ENCODE data around the gene ARID3C.

The ARID3C gene, protein sequence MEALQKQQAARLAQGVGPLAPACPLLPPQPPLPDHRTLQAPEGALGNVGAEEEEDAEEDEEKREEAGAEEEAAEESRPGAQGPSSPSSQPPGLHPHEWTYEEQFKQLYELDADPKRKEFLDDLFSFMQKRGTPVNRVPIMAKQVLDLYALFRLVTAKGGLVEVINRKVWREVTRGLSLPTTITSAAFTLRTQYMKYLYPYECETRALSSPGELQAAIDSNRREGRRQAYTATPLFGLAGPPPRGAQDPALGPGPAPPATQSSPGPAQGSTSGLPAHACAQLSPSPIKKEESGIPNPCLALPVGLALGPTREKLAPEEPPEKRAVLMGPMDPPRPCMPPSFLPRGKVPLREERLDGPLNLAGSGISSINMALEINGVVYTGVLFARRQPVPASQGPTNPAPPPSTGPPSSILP

GRCh38 chr9:34628656-34629490 is at the start of gene ARID3C:
TSS of gene ARID3C (minus strand) at chr9:34629066. CDS start at chr9:34628014, 1,052 bp downstream.
- peak; percentile 57 for DNase-seq (ENCODE audit: low spot score)

- no peak for DNase-seq (ENCODE audit: low spot score)
Measured at GRCh38 chr9:34675869-34676268, 47.0 kb upstream of the ARID3C start.

DNA sequence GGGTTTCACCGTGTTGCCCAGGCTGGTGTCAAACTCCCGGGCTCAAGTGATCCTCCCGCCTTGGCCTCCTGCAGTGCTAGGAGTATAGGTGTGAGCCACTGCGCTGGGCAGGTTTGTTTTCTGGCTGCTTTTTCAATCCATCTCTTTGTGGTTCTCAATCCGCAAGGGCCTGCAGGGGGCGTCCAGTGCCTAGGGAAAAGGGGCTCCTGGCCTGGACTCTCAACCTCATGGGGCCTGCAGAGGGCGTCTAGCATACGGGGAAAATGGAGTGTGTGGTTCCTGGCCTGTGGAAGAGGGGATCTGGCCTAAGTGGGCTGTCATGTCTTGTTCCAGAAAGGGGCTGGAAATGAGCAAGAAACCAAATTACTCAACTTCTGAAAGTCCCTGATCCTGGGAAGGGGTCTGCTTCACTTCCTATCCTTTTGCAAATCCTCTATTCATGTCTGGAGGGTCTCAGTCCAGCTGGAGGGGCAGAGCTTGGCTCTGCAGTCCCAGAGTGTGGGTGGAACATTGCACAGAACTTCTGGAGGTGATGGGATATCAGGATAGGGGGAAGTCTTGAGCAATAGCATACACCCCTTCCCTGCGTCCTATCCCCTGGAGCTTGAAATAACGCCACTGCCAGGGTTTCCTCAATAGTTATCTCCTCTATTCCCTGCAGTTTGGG is 46.3 kb upstream of the ARID3C start:
- DNase-seq (ENCODE audit: low spot score): peak; percentile 61

DNA sequence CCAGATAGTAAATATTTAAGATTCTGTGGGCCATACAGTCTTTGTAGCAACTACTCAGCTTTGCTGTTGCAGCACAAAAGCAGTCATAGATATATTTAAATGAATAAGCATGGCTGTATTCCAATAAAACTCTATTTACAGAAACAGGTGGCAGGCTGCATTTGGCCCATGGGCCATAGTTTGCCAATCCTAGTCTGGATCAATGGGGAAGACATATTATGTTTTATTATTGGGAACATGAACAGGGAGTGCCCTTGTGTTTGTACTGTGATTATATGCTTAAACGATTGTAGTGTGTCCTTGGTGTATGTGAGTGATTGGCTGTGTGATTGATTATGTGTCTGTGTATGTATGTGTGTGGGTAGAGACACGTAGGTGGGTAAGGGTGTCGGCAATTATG is 45.6 kb upstream of the ARID3C start:
- DNase-seq (ENCODE audit: low spot score): no peak

DNA sequence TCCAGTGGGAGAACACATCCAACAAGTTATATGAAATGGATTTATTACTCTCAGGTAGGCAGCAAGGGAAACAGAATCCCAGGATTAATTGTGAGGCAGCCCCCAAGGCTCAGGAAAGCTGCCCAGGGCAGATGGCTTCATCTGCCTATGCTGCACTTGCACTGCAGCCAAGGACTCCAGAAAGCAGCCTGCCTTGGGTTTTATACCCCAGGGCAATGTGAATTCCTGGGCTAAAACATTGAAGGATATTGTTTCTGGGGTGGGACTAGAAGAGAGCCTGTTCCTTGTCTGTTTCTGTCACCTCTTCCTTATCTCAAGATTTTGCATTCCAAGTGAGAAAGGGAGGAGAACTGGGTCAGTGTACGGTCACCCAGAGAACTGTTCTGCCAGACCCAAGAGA is 42.4 kb upstream of the ARID3C start:
- DNase-seq (ENCODE audit: low spot score): no peak

- no peak for DNase-seq (ENCODE audit: low spot score)
Measured at GRCh38 chr9:34669809-34670562, 41.1 kb upstream of the ARID3C start.

DNA sequence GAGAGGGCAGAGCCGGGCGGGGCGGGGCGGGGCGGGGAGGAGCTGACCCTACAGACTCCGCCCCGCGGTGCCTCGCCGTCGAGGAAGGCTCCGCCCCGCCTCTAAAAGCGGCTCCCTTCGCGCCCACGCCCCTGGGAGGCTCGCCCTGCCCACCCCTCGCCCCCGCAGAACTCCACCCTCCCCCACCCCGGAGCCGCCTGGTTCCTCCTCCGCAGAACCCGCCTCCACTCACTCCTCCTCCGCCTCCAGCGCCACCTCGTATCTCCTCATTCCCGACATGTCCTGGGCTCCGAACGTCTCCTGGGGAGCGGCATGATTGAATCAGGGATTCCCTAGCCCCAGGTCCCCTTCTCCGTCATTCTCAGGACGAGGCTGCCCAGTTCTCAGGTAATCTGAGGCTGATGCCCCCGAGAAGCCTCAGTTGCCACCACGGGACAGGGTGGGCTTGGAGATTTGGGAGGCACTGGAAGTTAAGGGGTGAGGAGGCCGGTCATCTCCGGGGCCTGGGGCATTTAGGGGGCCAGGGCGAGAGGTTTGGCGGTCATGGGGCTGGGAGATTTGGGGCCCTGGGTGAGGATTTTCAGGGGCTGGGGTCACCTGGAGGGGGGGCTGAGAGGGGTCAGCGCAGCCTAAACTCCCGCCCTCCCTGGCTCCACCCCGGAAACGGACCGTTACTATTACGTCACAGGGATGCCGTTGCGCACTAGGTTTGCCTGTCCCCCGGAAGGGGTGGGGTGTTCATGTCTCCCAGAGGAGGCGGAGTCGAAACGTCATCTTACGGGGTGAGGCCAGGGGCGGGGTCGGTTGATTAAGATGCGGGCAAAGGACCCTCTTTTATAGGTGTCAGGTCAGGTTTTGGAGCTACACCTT is 36.8 kb upstream of the ARID3C start:
- DNase-seq (ENCODE audit: low spot score): peak; percentile 75

DNA sequence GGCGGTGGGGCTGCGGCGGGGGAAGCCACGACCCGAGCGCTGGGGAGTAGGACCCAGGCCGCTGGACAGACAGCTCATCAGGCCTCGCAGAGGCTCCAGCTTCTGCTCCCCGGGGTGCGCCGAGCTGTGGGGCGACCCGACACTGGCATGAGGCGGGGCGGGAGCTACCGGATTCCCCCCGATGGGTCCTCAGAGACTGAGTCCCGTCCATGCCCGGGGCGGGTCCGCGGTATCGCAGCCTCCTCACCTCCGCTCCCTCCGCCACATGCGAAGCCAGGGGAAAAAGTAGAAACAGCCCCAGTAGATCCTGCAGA is 36.2 kb upstream of the ARID3C start:
- DNase-seq (ENCODE audit: low spot score): no peak

DNA sequence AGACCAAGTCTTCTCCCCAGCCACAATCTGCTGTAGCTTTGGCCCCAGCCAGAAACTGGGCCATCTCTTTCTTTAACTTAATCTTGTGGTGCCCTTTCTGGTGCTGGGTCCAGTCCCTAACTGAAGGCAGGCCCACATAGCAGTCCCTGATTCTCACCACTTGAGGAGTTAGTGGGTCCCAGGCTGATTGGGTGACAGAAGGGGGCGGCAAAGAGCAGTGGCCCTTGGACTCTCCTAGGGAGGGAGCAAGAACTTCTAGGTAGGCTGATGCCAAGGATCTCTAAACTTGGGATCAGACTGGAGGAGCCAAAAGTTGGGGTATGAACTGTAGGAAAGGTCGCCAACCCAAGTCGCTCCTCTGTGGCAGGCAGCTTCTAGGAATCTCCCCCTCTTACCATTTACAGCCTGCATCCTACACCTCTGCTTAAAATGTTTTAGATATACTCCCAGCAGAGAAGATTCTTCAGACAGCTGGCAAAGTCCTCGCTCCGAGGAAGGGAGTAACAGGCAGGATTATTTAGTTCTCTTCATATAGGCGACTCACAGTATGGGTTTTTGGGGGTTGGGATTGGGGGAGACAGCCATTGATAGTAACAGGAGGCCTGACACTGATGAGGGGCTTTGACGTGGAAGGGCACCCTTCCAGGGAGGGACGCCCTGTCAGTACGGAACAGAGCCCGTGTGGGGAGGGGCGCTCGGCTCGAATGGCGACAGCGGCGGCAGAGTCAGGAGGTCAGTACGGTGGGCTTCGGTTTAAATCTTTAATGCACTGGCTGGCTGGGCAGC is 35.6 kb upstream of the ARID3C start:
- DNase-seq (ENCODE audit: low spot score): peak; percentile 62

DNA sequence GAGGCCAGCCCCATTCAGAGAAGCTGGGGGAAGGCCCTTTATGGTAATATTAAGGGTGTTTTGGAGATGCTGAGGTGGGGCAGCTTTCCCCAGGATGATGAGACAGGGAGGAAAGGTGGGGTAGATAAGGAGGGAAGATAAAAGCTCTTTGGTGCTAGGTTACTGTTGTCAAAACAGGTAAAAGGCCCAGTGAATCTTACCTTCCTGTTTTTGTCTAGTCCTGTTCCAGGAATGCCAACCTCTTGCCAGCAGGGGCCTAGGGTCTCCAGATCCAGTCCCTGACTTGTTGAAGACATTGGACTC is 34.4 kb upstream of the ARID3C start:
- DNase-seq (ENCODE audit: low spot score): no peak

GRCh38 chr9:34662526-34663302 is 33.8 kb upstream of the ARID3C start, which contains the start of gene CCL27:
TSS of gene CCL27 (minus strand) at chr9:34662657. CDS start at chr9:34662633, 24 bp downstream.
- no peak for DNase-seq (ENCODE audit: low spot score)

DNA sequence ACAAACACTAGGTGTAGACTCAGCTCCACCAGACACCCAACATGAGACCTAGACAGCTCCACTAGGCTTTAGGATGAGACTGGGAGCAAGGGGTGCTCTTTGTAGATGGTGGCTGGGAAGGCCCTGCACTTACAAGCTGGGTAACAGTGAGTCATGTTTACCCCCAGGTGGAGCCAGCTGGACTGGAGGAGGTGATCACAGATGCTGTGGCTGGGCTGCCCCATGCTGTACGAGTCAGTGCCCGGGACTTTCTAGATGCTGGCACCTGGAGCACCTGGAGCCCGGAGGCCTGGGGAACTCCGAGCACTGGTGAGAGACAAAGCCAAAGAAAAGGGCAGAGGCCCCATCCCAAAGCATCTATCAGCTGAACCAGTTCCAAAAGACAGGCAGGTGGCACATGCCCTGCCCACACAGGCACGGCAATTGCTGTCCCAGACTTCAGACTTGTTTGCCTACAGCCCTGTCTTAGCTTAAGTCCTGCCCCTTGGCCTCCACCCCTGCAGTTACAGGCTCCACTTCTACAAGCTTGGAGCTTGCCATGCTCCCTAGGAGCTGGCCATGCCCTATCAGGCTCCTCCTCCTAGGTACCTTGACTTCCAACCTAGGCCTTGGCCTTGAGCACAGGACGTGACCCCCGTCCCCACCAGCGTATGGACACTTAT is 30.9 kb upstream of the ARID3C start:
- no peak for DNase-seq (ENCODE audit: low spot score)

DNA sequence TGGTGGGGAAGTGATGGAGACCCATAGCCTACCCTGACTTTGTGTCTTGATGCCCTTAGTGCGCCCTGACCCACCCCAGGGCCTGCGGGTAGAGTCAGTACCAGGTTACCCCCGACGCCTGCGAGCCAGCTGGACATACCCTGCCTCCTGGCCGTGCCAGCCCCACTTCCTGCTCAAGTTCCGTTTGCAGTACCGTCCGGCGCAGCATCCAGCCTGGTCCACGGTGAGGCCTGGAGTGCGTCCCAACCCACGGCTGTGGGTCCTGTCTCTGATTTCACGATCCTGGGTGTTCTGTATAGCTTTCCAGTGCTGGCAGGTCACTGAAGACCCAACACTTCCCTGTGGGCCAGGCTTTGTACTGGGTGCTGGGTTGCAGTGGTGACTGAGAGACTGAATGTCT is 29.6 kb upstream of the ARID3C start:
- DNase-seq (ENCODE audit: low spot score): no peak

GRCh38 chr9:34656992-34657391 is 28.1 kb upstream of the ARID3C start:
- DNase-seq (ENCODE audit: low spot score): no peak

GRCh38 chr9:34655394-34655793 is 26.5 kb upstream of the ARID3C start:
- DNase-seq (ENCODE audit: low spot score): no peak

DNA sequence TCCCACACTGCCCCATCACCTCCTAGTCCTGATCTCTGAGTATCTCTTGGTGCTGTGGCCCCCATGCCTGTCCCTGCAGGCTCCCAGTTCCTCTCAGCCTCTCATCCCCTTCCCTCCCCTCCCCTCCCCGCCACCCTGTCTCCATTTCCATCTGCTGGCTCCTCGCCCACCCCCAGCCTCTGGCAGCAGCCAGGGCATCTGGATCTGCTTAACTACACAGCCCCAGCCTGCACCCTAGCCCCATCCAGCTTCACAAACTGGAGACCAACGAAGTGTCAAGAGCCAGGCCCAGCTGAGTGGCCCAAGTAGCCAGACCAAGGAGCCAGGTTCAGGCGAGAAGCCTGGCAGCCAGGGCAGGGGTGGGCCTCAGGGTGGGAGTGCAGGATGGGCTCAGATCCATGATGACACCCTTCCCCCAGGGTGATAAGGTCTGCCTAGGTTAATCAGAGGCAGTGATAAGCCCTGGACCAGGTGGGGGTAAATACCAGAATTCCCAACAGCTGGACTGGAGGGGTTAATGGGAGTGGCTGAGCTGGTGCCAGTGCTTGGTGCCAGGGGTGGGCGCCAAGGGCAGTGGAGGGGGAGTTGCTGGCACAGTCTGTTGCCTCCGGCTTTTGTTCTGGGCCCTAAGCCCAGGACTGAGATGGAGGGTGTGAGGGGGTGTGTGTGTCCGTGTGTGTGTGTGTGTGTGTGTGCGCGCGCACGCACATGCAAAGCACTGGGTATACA is 25.6 kb upstream of the ARID3C start:
- DNase-seq (ENCODE audit: low spot score): no peak

DNA sequence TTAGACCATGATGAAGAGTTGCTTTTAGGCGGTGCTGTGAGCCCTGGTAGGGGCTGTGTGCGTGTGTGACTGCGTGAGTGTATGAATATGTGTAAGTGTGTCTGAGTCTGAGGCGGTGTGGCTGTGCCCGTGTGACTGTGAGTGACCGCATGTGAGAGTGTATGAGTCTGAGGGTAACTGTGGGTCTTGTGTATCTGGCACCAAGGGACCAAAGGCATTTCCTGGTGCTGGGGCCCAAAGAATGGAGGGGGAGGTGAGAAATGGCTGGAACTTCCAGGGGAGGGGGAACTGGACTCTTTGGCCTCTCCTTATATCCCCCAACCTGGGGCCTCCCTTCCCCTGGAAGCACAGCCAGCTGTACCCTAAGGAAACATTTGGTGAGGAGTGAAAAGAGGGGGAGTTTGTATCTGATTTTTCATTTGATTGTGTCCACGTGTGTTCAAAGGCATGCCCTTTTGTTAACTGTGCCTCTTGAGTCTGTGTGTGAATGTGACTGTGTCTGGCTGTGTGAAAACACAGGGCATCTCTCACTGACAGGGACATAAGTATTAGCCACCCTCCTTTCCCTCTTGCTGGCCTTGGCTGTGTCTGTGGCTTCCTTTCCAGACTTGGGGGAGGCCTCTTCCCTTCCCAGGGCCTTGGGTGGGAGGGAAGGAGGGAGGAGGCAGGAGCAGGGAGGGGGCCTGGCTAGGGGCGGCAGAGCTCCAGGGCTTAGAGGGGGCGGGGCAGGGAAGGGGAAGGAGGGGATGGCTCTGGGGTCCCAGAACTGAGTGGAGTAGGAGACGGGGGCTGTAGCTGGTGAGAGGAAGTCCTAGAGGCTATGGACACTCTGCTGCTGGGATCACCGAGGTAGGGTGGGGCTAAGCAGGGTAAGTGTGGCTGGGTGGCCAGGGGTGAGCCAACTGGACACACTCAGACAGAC is 24.5 kb upstream of the ARID3C start:
- DNase-seq (ENCODE audit: low spot score): no peak

Measured in HuH-7.5 (cell line).